OCI-LY1 (cell line): ENCODE measurements around the gene C13orf42.

Experiments
- H2AFZ ChIP-seq: fragments of 200-600 bp; sonication (generic), shearing (Covaris generic); 2 replicates; pipeline ENCODE4 v1.6.0; 2014; ENCODE audit warnings: antibody characterized with exemption, mild to moderate bottlenecking, low read length
- H3F3A ChIP-seq: fragments of 200-600 bp; sonication (generic), shearing (Covaris generic); 2 replicates; pipeline ENCODE4 v1.6.0; 2014; ENCODE audit warnings: mild to moderate bottlenecking, antibody characterized with exemption, low read length, moderate library complexity; ENCODE audit not compliant: insufficient read depth
- H3K27ac ChIP-seq: fragments of 200-600 bp; sonication (generic); 2 replicates; pipeline ENCODE4 v1.5.1; 2014; ENCODE audit warnings: low read length, mixed run types, mild to moderate bottlenecking, low read depth; ENCODE audit not compliant: poor library complexity, severe bottlenecking
- H3K27me3 ChIP-seq: fragments of 200-600 bp; sonication (generic); 2 replicates; pipeline ENCODE4 v1.6.0; 2014; ENCODE audit warnings: antibody characterized with exemption, mild to moderate bottlenecking, low read length, moderate library complexity; ENCODE audit not compliant: insufficient read depth
- H3K36me3 ChIP-seq: fragments of 200-600 bp; sonication (generic); 2 replicates; pipeline ENCODE4 v1.6.1; 2014; ENCODE audit warnings: mild to moderate bottlenecking, antibody characterized with exemption, low read length, moderate library complexity, mixed read lengths; ENCODE audit not compliant: insufficient read depth
- H3K4me1 ChIP-seq: fragments of 200-600 bp; sonication (generic); 2 replicates; pipeline ENCODE4 v1.5.1; 2014; ENCODE audit warnings: mild to moderate bottlenecking, low read length, moderate library complexity; ENCODE audit not compliant: insufficient read depth, severe bottlenecking
- H3K4me2 ChIP-seq: fragments of 200-600 bp; sonication (generic), shearing (Covaris generic); 2 replicates; pipeline ENCODE4 v1.6.1; 2014; ENCODE audit warnings: low read length
- H3K4me3 ChIP-seq: fragments of 200-600 bp; sonication (generic); 2 replicates; pipeline ENCODE4 v1.5.1; 2014; ENCODE audit warnings: low read length, low read depth, mild to moderate bottlenecking, mixed read lengths; ENCODE audit not compliant: poor library complexity, severe bottlenecking
- H3K79me2 ChIP-seq: fragments of 200-600 bp; shearing (Covaris generic); 2 replicates; pipeline ENCODE4 v1.6.1; 2016; ENCODE audit warnings: mixed run types, low read length, mixed read lengths; ENCODE audit not compliant: insufficient read depth
- H3K9ac ChIP-seq: fragments of 200-600 bp; sonication (generic), shearing (Covaris generic); 2 replicates; pipeline ENCODE4 v1.6.1; 2014; ENCODE audit warnings: mild to moderate bottlenecking, low read length, mixed read lengths
- H3K9me2 ChIP-seq: fragments of 200-600 bp; sonication (generic), shearing (Covaris generic); 2 replicates; pipeline ENCODE4 v1.6.1; 2014; ENCODE audit warnings: low read depth, mild to moderate bottlenecking, low read length, mixed read lengths
- H3K9me3 ChIP-seq: fragments of 200-600 bp; shearing (Covaris generic); 2 replicates; pipeline ENCODE4 v1.6.1; 2014; ENCODE audit warnings: low read length, mixed read lengths
- H4K20me1 ChIP-seq: fragments of 200-600 bp; sonication (generic), shearing (Covaris generic); 2 replicates; pipeline ENCODE4 v1.6.0; 2016; ENCODE audit warnings: mild to moderate bottlenecking, low read length; ENCODE audit not compliant: insufficient read depth
- CTCF ChIP-seq: fragments of 200-600 bp; sonication (generic), shearing (Covaris generic); IDR thresholded peaks from 2 replicates; pipeline ENCODE4 v1.5.1; 2017; ENCODE audit warnings: mild to moderate bottlenecking, antibody characterized with exemption, low read length, moderate library complexity, mixed read lengths
- EZH2 ChIP-seq: fragments of 200-600 bp; sonication (generic), shearing (Covaris generic); IDR thresholded peaks from 2 replicates; pipeline ENCODE4 v1.8.0; 2017; ENCODE audit warnings: borderline replicate concordance, mixed run types, mild to moderate bottlenecking, antibody characterized with exemption, low read length, moderate library complexity, mixed read lengths

C13orf42 gene

DNA sequence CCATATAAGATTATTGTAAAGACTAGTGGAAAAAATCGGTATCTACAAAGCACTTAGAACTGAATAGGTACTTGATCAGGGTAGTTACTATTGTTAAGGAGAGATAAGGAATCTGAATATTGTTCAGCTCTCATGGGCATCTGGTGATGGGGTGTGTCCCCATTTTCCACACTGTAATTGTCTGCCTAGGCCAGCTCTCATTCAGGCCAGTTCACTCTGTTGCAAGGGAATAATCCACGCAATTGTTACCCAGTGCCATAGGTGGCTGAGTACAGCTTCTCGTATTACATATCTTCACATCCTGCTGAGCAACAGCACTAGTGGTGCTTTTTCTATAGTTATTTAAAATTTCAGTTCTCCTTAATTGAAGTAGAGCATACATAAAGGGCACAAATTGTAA is 45.6 kb upstream of the C13orf42 start:
- Histone ChIP-seq H3K9ac (no peak overlapping the region), H3K9me3 (no peaks in the 10 kb centered on the region), H2AFZ (no peak overlapping the region), H3K27ac (no peak overlapping the region), H3K27me3 (no peaks in the 10 kb centered on the region), H3K79me2 (no peaks in the 10 kb centered on the region), H3K4me3 (no peak overlapping the region), H3F3A (no peaks in the 10 kb centered on the region), H3K4me2 (no peak overlapping the region), H3K4me1 (no peaks in the 10 kb centered on the region), H3K36me3 (no peaks in the 10 kb centered on the region), H3K9me2 (no peaks in the 10 kb centered on the region), H4K20me1 (no peaks in the 10 kb centered on the region)
- no peak for TF ChIP-seq CTCF
- TF ChIP-seq EZH2: no peak

DNA sequence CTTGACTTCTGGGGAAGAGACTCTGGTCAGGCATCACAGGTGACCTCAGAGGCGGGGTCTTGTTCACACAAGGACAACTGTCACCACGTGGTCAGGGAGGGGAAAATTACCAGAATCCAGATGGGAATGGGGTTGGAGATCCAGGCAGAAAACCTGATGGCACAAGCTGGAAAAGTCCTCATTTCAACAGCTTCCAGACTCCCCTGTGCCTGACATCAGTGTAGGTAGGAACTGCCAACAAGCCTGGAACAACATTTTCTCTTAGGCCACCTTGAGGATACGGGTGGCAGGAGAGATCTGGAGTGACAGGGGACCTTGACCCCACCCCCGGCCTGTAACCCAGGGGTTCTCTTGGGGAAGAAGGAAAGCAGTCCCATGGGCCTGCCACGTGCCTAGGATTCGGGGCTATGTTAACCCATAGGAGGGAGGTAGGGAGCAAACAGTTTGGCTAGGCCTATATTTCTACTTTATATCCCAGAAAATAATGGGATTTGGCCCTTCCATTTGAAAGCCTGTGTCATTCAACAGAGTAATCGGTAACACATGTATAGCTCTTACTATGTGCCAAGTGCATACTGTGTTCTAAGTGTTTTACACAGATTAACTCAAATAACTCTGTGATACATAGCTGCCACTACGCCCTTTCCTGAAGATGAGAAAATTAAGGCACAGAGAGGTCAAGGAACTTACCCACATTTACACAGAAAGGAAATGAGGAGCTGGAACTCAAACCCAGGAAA is 44.9 kb upstream of the C13orf42 start:
- Histone ChIP-seq H2AFZ (no peak overlapping the region), H3K79me2 (no peaks in the 10 kb centered on the region), H3K4me2 (no peak overlapping the region), H3K27ac (no peak overlapping the region), H3F3A (no peaks in the 10 kb centered on the region), H3K9me3 (no peaks in the 10 kb centered on the region), H3K27me3 (no peaks in the 10 kb centered on the region), H3K36me3 (no peaks in the 10 kb centered on the region), H3K4me3 (no peak overlapping the region), H3K9me2 (no peaks in the 10 kb centered on the region), H3K9ac (no peak overlapping the region), H4K20me1 (no peaks in the 10 kb centered on the region), H3K4me1 (no peaks in the 10 kb centered on the region)
- no peak for TF ChIP-seq CTCF
- no peak for TF ChIP-seq EZH2

DNA sequence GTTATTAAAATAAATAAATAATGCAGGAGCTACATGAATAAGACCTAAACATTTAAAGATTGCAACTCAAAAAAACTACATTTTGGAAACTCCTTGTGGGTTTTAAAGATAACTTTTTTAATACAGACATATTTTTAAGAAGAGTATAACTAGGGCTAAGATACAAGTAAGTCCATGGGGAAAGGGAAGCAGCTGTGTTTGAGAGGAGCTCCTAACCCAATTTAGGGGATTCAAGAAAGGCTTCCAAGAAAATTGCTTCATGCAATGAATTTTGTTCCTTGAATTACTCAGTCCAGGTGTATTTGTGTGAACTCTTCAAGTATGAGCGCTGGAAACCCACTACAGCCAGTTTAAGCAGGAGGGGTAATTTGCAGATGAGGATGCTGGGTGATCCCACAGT is 44.1 kb upstream of the C13orf42 start:
- Histone ChIP-seq H3K27me3 (no peaks in the 10 kb centered on the region), H3K9me2 (no peaks in the 10 kb centered on the region), H3K79me2 (no peaks in the 10 kb centered on the region), H3K9me3 (no peaks in the 10 kb centered on the region), H3F3A (no peaks in the 10 kb centered on the region), H3K27ac (no peak overlapping the region), H3K9ac (no peak overlapping the region), H3K36me3 (no peaks in the 10 kb centered on the region), H2AFZ (no peak overlapping the region), H3K4me3 (no peak overlapping the region), H3K4me1 (no peaks in the 10 kb centered on the region), H4K20me1 (no peaks in the 10 kb centered on the region), H3K4me2 (no peak overlapping the region)
- TF ChIP-seq EZH2 (no peak), CTCF (no peak)
